H9 (cell line): Measurements from ENCODE around the gene SKAP1. TPM values are rescaled to one million over a fixed set of nuclear protein-coding genes. Genes with fewer than 3 reads are reported as not detected.

Experiments
- DNase-seq: peaks from one replicate; pipeline ENCODE4 v3.0.0-alpha.2; 2017
- H2AFZ ChIP-seq: one replicate; pipeline ENCODE4 v1.6.1; 2013; ENCODE audit warnings: mild to moderate bottlenecking, low read length, control low read depth, moderate library complexity
- H2AK5ac ChIP-seq: 2 replicates; pipeline ENCODE4 v1.6.1; 2013; ENCODE audit warnings: low read length, control low read depth, mixed read lengths; ENCODE audit not compliant: insufficient read length
- H2BK120ac ChIP-seq: one replicate; pipeline ENCODE4 v1.6.1; 2013; ENCODE audit warnings: low read depth, mild to moderate bottlenecking, low read length, control low read depth, inconsistent platforms; ENCODE audit not compliant: poor library complexity, severe bottlenecking
- H2BK12ac ChIP-seq: 2 replicates; pipeline ENCODE4 v1.6.1; 2013; ENCODE audit warnings: low read length, control low read depth, mixed read lengths, low read depth; ENCODE audit not compliant: insufficient read length
- H2BK15ac ChIP-seq: 2 replicates; pipeline ENCODE4 v1.6.1; 2013; ENCODE audit warnings: low read depth, low read length, control low read depth
- H2BK20ac ChIP-seq: one replicate; pipeline ENCODE4 v1.6.1; 2013; ENCODE audit warnings: low read depth, mild to moderate bottlenecking, low read length, control low read depth, inconsistent platforms; ENCODE audit not compliant: poor library complexity, severe bottlenecking
- H2BK5ac ChIP-seq: 2 replicates; pipeline ENCODE4 v1.6.1; 2013; ENCODE audit warnings: low read length, control low read depth, mixed read lengths; ENCODE audit not compliant: insufficient read length
- H3K14ac ChIP-seq: 2 replicates; pipeline ENCODE4 v1.6.1; 2013; ENCODE audit warnings: low read length, control low read depth; ENCODE audit not compliant: insufficient read depth
- H3K18ac ChIP-seq: 2 replicates; pipeline ENCODE4 v1.6.1; 2013; ENCODE audit warnings: low read depth, mild to moderate bottlenecking, mixed read lengths, low read length, control low read depth; ENCODE audit not compliant: insufficient read length
- H3K23ac ChIP-seq: 2 replicates; pipeline ENCODE4 v1.6.1; 2013; ENCODE audit warnings: low read length, control low read depth, mixed read lengths, low read depth; ENCODE audit not compliant: insufficient read length
- H3K23me2 ChIP-seq: 2 replicates; pipeline ENCODE4 v1.6.1; 2013; ENCODE audit warnings: low read depth, mild to moderate bottlenecking, mixed read lengths, low read length, control low read depth; ENCODE audit not compliant: insufficient read length, poor library complexity, severe bottlenecking
- H3K27ac ChIP-seq: 2 replicates; pipeline ENCODE4 v1.5.1; 2013; ENCODE audit warnings: low read length, control low read depth, mixed read lengths, low read depth; ENCODE audit not compliant: insufficient read length
- H3K27me3 ChIP-seq: 2 replicates; pipeline ENCODE4 v1.6.1; 2013; ENCODE audit warnings: low read length, control low read depth, inconsistent platforms; ENCODE audit not compliant: insufficient read depth
- H3K4ac ChIP-seq: 2 replicates; pipeline ENCODE4 v1.6.1; 2013; ENCODE audit warnings: low read depth, mild to moderate bottlenecking, control low read depth, inconsistent platforms, low read length, moderate library complexity
- H3K4me1 ChIP-seq: 2 replicates; pipeline ENCODE4 v1.6.1; 2013; ENCODE audit warnings: low read length, control low read depth, inconsistent platforms; ENCODE audit not compliant: insufficient read depth
- H3K4me2 ChIP-seq: 2 replicates; pipeline ENCODE4 v1.6.1; 2013; ENCODE audit warnings: low read length, control low read depth, mixed read lengths; ENCODE audit not compliant: insufficient read length, insufficient read depth
- H3K56ac ChIP-seq: 2 replicates; pipeline ENCODE4 v1.6.1; 2013; ENCODE audit warnings: low read depth, mild to moderate bottlenecking, mixed read lengths, low read length, control low read depth; ENCODE audit not compliant: insufficient read length
- H3K79me1 ChIP-seq: 2 replicates; pipeline ENCODE4 v1.6.1; 2013; ENCODE audit warnings: low read depth, mild to moderate bottlenecking, moderate library complexity, low read length, control low read depth, inconsistent platforms; ENCODE audit not compliant: insufficient read depth, poor library complexity, severe bottlenecking
- H3K79me2 ChIP-seq: 2 replicates; pipeline ENCODE4 v1.6.1; 2013; ENCODE audit warnings: low read length, control low read depth, inconsistent platforms; ENCODE audit not compliant: insufficient read depth
- H3K9ac ChIP-seq: 2 replicates; pipeline ENCODE4 v1.6.1; 2013; ENCODE audit warnings: low read length, control low read depth, mixed read lengths; ENCODE audit not compliant: insufficient read length; ENCODE audit errors: extremely low read depth
- H3K9me3 ChIP-seq: one replicate; pipeline ENCODE4 v1.6.1; 2013; ENCODE audit warnings: low read depth, low read length, inconsistent platforms; ENCODE audit not compliant: control insufficient read depth
- H3T11ph ChIP-seq: one replicate; pipeline ENCODE4 v1.6.1; 2013; ENCODE audit warnings: mild to moderate bottlenecking, low read length, control low read depth, inconsistent platforms
- H4K20me1 ChIP-seq: one replicate; pipeline ENCODE4 v1.6.1; 2013; ENCODE audit not compliant: control insufficient read depth, insufficient read length, insufficient read depth
- H4K5ac ChIP-seq: 2 replicates; pipeline ENCODE4 v1.6.1; 2013; ENCODE audit warnings: low read depth, mild to moderate bottlenecking, mixed read lengths, low read length, control low read depth; ENCODE audit not compliant: insufficient read length
- H4K8ac ChIP-seq: replicated peaks from 2 replicates; pipeline ENCODE4 v1.6.1; 2013; ENCODE audit warnings: low read length, control low read depth, mixed read lengths, low read depth; ENCODE audit not compliant: insufficient read length
- H4K91ac ChIP-seq: 2 replicates; pipeline ENCODE4 v1.6.1; 2013; ENCODE audit warnings: low read depth, mild to moderate bottlenecking, moderate library complexity, mixed read lengths, low read length, control low read depth; ENCODE audit not compliant: insufficient read length
- H3K27ac Mint-ChIP-seq, 3 experiments: 2 replicates in 2 of 3; 3 replicates in 1 of 3; pipeline ENCODE4 v1.8.0; 2020 to 2021; ENCODE audit warnings: mixed read lengths in 3 of 3, mild to moderate bottlenecking in 1 of 3, moderate library complexity in 1 of 3
- H3K27me3 Mint-ChIP-seq: 2 replicates; pipeline ENCODE4 v1.8.0; 2021; ENCODE audit warnings: low read depth, mild to moderate bottlenecking, moderate library complexity, mixed read lengths
- H3K36me3 Mint-ChIP-seq, 3 experiments: 2 replicates in 2 of 3; 3 replicates in 1 of 3; pipeline ENCODE4 v1.8.0; 2020 to 2021; ENCODE audit warnings: low read depth in 3 of 3, mixed read lengths in 3 of 3; ENCODE audit not compliant: insufficient read depth in 1 of 3
- H3K4me1 Mint-ChIP-seq, 2 experiments: 2 replicates each; pipeline ENCODE4 v1.8.0; 2020; ENCODE audit warnings: mixed read lengths in 2 of 2
- H3K4me3 Mint-ChIP-seq, 2 experiments: 2 replicates in 1 of 2; 3 replicates in 1 of 2; pipeline ENCODE4 v1.8.0; 2020 to 2021; ENCODE audit warnings: mild to moderate bottlenecking in 2 of 2, mixed read lengths in 2 of 2, moderate library complexity in 1 of 2
- H3K9me3 Mint-ChIP-seq, 2 experiments: 2 replicates in 1 of 2; 3 replicates in 1 of 2; pipeline ENCODE4 v1.8.0; 2020; ENCODE audit warnings: mild to moderate bottlenecking in 2 of 2, mixed read lengths in 2 of 2, moderate library complexity in 1 of 2
- WGBS: extraction: QIAGEN DNeasy Blood & Tissue Kit; methylation state at CpG from one replicate; pipeline ENCODE4 v1.1.7; 2013; ENCODE audit warnings: missing lambda C conversion rate, low lambda C conversion rate, mixed read lengths; ENCODE audit not compliant: insufficient read length; ENCODE audit errors: extremely low coverage; 5-methylcytosine and 5-hydroxymethylcytosine counted together
- total RNA-seq: library from RNA; stranded (reverse); gene quantifications from 2 replicates; pipeline ENCODE4 v1.2.1, GENCODE V29; 2021
- TF ChIP-seq, protein P1 (sequence below): fragments of 200-600 bp; sonication (generic); conservative IDR thresholded peaks from 3 replicates; pipeline ENCODE4 v1.8.0; 2021; ENCODE audit warnings: antibody characterized with exemption, mild to moderate bottlenecking

The SKAP1 gene
- total RNA-seq, 1 experiment from 2014 or later: not detected

DNA sequence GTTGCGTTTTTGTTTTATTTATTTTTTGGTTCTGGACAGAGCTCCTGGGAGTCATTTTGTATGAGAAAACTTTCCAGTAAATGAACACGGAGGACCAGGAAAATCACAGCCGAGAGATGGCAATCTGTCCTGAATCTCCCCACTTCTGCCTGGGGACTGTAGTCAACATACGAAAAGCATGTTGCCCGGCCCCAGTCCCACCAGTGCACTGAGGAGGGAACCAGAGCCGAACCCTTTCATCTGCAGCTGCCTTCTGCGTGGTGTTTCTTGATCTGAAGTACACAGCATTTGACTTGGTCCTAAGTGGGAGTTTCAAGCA, 303.5 kb downstream of the SKAP1 start:
- Mint-ChIP-seq H3K36me3 (peaks cover 3 to 24% (median 16%) of the 10 kb centered on the region in 3 experiments; a peak in 6 of 7 replicates), H3K27ac (no peak overlapping the region), H3K27me3 (no peaks in the 10 kb centered on the region), H3K4me3 (no peak overlapping the region), H3K4me1 (peaks cover 10 to 17% of the 10 kb centered on the region in 2 experiments), H3K9me3 (no peaks in the 10 kb centered on the region; a peak in 1 of 5 replicates)
- Histone ChIP-seq H3K4me1 (no peaks in the 10 kb centered on the region), H4K8ac (no peak overlapping the region), H3K9me3 (no peaks in the 10 kb centered on the region), H2AFZ (no peak overlapping the region), H3K23me2 (no peaks in the 10 kb centered on the region), H3K79me1 (no peaks in the 10 kb centered on the region), H3K79me2 (no peaks in the 10 kb centered on the region), H2BK20ac (no peak overlapping the region), H3K27me3 (no peaks in the 10 kb centered on the region), H3K4me2 (no peak overlapping the region), H3K27ac (no peak overlapping the region), H2BK120ac (no peak overlapping the region), H2BK15ac (no peak overlapping the region), H3K18ac (no peak overlapping the region), H4K20me1 (no peaks in the 10 kb centered on the region), H4K91ac (no peak overlapping the region), H3T11ph (no peak overlapping the region), H3K9ac (no peak overlapping the region), H2BK5ac (no peak overlapping the region), H3K4ac (no peak overlapping the region), H3K14ac (no peak overlapping the region), H2AK5ac (no peak overlapping the region), H3K56ac (no peak overlapping the region), H2BK12ac (no peak overlapping the region), H4K5ac (no peak overlapping the region), H3K23ac (no peak overlapping the region)
- TF ChIP-seq, protein P1, sequence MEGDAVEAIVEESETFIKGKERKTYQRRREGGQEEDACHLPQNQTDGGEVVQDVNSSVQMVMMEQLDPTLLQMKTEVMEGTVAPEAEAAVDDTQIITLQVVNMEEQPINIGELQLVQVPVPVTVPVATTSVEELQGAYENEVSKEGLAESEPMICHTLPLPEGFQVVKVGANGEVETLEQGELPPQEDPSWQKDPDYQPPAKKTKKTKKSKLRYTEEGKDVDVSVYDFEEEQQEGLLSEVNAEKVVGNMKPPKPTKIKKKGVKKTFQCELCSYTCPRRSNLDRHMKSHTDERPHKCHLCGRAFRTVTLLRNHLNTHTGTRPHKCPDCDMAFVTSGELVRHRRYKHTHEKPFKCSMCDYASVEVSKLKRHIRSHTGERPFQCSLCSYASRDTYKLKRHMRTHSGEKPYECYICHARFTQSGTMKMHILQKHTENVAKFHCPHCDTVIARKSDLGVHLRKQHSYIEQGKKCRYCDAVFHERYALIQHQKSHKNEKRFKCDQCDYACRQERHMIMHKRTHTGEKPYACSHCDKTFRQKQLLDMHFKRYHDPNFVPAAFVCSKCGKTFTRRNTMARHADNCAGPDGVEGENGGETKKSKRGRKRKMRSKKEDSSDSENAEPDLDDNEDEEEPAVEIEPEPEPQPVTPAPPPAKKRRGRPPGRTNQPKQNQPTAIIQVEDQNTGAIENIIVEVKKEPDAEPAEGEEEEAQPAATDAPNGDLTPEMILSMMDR: no peak
- no peak for DNase-seq
- no CpG with 5 or more reads among the region's 7 CpGs for WGBS
